HG02973 (cell line): Measurements from ENCODE around the gene PHACTR2.
"Not testable (repeated sequence)": the region's sequence is repeated elsewhere in the genome, so short reads cannot be mapped to it uniquely, and the experiment has no call there.

Source experiments
- ATAC-seq: cut with Tn5 transposase; IDR thresholded peaks from one replicate; pipeline ENCODE4 v1.9.1; 2021; ENCODE audit warnings: moderate library complexity; ENCODE audit not compliant: unreplicated experiment

PHACTR2 gene

DNA sequence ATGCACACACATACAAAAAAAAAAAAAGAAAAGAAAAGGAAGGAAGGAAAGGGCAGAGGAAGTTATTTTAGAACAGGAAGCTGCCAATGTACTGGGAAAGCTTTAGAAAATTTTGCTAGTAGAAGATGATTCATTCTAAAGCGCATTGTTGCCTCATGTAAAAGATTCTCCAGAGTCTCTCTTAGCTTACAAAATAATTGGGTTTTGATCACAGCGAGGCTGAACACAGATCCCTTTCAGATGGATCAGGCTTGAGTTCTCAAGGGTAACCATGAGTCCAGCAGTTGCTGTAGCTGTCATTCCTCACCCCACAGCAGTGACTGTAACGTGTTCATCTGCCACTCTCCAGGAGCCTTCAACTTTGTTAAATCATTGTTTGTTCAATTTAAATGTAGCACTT lies 81.9 kb downstream of the PHACTR2 start:
- no peak for ATAC-seq

DNA sequence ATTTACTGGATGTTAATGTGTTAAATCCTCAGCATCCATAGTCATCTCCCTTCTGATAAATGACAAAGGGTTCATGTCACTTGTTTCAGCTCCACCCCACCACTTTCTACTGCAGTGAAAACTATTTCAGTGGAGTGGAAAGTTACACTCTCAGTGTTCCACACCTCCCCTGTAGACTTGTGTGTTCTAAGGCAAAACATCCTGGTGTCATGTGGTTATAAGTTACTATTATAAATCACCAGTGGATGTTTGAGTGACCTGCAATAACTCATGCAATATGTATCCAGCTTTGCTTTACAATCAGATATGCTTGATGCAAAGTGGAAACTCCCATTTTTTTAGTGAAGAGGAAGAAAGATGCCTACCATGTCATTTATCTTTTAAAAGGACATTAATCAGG lies 83.3 kb downstream of the PHACTR2 start:
- no peak for ATAC-seq

DNA sequence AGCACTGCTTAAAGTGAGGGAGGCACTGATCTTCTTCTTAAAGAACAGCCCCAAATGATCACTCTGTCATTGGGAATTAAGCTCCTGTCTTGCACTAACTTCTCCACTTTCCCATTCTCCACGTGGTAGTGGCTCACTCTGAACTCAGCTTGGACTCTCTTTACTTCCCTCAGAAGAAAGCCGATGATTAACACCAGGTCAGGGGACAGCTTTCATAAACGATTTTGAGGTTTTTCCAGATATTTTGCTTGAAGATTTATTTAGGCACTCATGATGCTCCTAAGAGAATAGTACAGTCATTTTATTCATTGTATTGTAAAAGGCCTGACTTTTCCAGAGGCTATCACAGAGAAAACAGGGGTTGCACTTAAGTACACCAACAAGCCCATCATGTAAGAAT lies 84.4 kb downstream of the PHACTR2 start:
- no peak for ATAC-seq

DNA sequence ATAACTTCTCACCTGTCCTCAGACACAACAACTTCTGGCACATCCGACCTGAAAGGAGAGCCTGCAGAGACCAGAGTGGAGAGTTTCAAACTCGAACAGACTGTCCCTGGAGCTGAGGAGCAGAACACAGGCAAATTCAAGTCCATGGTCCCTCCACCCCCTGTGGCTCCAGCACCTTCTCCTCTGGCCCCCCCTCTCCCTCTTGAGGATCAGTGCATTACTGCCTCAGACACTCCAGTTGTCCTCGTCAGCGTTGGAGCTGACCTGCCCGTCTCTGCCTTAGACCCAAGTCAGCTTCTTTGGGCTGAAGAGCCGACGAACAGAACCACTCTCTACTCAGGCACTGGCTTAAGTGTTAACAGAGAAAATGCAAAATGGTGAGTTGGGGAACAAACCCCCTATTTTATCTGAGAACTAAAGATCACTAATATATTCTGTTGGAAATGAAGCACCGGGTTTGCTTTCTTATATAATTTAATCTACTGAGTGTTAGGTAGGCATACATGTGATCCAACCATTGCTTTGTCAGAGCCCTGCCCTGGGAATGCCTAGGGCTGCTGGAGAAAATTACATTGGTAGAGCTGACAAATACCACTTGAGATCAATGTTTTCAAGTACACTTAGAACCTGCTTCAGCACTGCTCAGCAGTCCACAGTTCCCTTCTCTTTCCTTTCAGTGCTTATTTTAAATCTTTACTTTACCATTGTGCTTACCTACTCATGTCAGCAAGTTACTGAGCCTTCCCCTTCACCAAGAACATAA lies 87.8 kb downstream of the PHACTR2 start:
- ATAC-seq, result no peak

DNA sequence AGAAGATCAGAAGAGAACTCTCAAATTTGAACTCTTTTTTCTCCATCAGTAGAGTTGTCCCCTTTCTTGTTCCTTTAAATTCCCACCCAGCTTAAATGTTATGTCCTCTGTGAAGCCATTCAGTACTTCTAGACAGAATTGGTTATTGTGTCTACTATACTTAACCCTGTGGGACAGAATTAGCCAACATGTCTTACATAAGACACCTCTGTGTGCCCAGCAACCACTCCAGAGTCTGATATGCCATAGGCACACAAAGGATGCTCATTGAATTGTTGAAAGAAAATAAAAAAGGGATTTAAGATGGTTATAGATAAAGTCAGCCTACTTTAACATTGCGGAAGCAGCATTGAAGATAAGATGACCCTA lies 88.4 kb downstream of the PHACTR2 start:
- ATAC-seq, result no peak

GRCh38 chr6:143767433-143767832 lies 89.7 kb downstream of the PHACTR2 start:
- ATAC-seq, result no peak

GRCh38 chr6:143772116-143773086 lies 94.6 kb downstream of the PHACTR2 start:
- ATAC-seq, result no peak

GRCh38 chr6:143773506-143774150 lies 95.9 kb downstream of the PHACTR2 start:
- ATAC-seq, result no peak

DNA sequence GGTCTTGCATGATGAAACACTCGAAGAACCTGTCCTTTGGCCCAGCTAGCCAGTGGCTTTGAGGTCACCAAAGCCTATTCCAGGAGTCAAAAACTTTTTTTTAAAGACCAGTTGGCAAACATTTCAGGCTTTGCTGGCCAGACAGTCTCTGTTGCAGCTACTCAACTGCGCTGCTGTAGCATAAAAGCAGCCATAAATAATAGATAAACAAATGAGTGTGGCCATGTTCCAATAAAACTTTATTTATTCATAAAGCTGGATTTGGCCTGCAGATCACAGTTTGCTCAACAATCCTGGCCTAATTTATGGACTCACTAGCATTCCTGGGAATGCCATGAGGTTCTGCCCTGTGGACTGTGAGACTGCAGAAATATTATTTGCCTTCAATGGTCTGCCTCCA lies 96.6 kb downstream of the PHACTR2 start:
- ATAC-seq, result no peak

GRCh38 chr6:143775336-143775735 lies 97.6 kb downstream of the PHACTR2 start:
- ATAC-seq, result no peak

- no peak for ATAC-seq
Observed at GRCh38 chr6:143778926-143779325, 101.2 kb downstream of the PHACTR2 start.

DNA sequence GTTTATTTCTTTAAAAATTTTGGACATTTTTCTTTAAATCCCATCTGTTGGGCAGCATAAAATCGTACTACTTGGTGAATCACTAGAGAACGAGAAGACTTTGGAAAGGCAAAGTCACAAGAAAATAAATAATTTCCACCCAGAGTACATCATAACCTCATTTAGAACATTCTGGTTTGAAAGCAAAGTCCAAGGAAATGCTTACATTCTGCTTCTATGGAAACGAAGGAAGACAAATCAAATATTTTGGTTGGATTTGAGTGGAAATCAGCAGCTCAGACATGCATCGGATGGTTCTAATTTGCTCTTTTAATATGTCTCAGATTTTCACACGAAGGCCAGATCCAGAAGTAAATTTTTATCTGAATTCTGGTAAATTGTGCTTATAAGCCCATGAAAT lies 104.7 kb downstream of the PHACTR2 start:
- no peak for ATAC-seq

GRCh38 chr6:143783077-143783476 lies 105.3 kb downstream of the PHACTR2 start:
- no peak for ATAC-seq

DNA sequence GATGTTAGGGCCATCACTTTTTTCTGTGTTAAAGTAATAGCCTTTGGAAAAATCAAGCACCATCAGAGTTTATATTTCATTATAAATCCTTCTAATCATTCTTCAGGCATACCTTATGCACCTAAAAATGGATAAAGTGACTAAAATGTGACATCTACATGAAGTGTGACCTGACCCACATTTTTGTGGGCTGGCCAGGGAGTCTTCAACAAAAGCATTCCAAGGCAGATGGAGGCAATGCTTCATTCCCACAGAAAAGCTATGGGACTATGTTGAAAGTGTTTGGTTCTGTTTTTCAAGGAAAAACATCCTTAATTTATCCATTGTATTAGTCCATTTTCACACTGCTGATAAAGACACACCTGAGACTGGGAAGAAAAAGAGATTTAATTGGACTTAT lies 106.6 kb downstream of the PHACTR2 start:
- ATAC-seq, result no peak

GRCh38 chr6:143786371-143786770 lies 108.6 kb downstream of the PHACTR2 start:
- not testable (repeated sequence) for ATAC-seq

DNA sequence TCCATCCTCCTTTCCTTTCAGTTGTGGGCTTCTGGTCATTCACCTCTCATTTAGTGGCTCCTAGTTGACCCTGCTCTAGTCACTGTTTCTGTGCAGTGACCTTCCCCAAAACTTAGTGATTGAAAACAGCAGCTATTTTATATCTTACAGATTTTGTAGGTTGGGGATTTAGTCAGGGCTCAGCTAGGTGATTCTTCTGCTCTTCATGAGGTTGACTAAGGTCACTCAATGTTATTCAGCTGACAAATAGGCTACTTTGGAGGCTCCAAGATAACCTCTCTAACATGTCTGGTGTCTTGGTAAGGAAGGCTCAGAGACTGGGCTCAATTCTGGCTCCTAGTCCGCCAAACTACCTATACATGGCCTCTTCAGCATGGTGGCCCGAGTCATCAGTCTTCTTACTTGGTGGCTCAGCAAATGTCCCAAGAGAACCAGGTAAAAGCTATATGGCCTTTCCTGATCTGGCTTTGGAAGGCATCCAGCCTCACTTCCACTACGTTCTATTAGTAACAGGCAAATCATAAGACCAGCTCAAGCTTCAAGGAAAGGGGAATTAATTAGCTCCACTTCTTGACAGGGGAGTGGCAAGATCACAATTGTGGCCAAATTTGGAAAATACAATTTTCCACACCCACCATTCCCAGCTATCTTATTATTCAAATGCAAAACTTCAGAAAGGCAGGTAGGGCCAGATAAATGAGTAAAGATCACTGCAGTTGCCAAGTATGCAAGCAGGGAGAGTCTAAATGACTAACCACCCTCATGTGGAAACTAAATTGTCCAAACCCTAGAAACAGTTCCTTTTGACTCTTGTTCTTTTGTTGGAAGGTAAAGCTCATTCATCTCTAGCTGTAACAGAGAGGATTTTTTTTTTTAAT lies 114.9 kb downstream of the PHACTR2 start:
- no peak for ATAC-seq

GRCh38 chr6:143793280-143793619 lies 115.5 kb downstream of the PHACTR2 start:
- ATAC-seq, result no peak

DNA sequence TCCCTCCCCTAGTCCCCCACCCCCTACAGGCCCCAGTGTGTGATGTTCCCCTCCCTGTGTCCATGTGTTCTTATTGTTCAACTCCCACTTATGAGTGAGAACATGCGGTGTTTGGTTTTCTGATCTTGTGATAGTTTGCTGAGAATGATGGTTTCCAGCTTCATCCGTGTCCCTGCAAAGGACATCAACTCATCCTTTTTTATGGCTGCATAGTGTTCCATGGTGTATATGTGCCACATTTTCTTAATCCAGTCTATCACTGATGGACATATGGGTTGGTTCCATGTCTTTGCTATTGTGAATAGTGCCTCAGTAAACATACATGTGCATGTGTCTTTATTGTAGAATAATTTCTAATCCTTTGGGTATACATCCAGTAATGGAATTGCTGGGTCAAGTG lies 118.8 kb downstream of the PHACTR2 start:
- ATAC-seq, result not testable (repeated sequence)

- ATAC-seq, result not testable (repeated sequence)
Observed at GRCh38 chr6:143798487-143798886, 120.7 kb downstream of the PHACTR2 start.

GRCh38 chr6:143802833-143803565 lies 125.2 kb downstream of the PHACTR2 start:
- no peak for ATAC-seq
